ENCODE data around the gene NAA15. TPM values are rescaled to one million over a fixed set of nuclear protein-coding genes. Genes with fewer than 3 reads are reported as not detected.

Gene NAA15
- total and polyA plus RNA-seq, 3 donors from 2014 or later, result 16.8 to 35.4 (median 33.9) TPM

GRCh38 chr4:139279760-139280620 is 21.3 kb upstream of the NAA15 start, which contains the start of gene MGARP:
TSS of gene MGARP (minus strand) at chr4:139280225. CDS start at chr4:139280158, 67 bp downstream.
- H3K27ac ChIP-seq, result peak within 1 kb of the TSS; percentile 46 to 67
- peak; percentile 60 for DNase-seq
- H3K4me1 ChIP-seq, result peaks cover 3% of the 10 kb centered on the region
- TF ChIP-seq, protein P1, sequence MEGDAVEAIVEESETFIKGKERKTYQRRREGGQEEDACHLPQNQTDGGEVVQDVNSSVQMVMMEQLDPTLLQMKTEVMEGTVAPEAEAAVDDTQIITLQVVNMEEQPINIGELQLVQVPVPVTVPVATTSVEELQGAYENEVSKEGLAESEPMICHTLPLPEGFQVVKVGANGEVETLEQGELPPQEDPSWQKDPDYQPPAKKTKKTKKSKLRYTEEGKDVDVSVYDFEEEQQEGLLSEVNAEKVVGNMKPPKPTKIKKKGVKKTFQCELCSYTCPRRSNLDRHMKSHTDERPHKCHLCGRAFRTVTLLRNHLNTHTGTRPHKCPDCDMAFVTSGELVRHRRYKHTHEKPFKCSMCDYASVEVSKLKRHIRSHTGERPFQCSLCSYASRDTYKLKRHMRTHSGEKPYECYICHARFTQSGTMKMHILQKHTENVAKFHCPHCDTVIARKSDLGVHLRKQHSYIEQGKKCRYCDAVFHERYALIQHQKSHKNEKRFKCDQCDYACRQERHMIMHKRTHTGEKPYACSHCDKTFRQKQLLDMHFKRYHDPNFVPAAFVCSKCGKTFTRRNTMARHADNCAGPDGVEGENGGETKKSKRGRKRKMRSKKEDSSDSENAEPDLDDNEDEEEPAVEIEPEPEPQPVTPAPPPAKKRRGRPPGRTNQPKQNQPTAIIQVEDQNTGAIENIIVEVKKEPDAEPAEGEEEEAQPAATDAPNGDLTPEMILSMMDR (IDR thresholded peaks at IDR 0.05), result no peak
- no peak for TF ChIP-seq POLR2A (IDR thresholded peaks at IDR 0.05)
- peak within 1 kb of the TSS; percentile 49 to 60 for H3K4me3 ChIP-seq
- whole genome bisulfite sequencing, 2 donors, result 4 to 5% methylated on average over 27 to 40 of the region's 51 CpGs
- H3K27me3 ChIP-seq, result no peaks in the 10 kb centered on the region
- H3K36me3 ChIP-seq (ENCODE audit: low read depth, missing control alignments), result no peaks in the 10 kb centered on the region
- H3K9me3 ChIP-seq, result no peaks in the 10 kb centered on the region
- intact Hi-C loops (cut with DNase I; ENCODE audit: low total_unique reads), result no loop called here

GRCh38 chr4:139282065-139282720 is 19.1 kb upstream of the NAA15 start:
- DNase-seq, result no peak
- no peaks in the 10 kb centered on the region for H3K36me3 ChIP-seq (ENCODE audit: low read depth, missing control alignments)
- H3K27ac ChIP-seq, result no peak overlapping the region
- no peaks in the 10 kb centered on the region for H3K27me3 ChIP-seq
- intact Hi-C loops (cut with DNase I; ENCODE audit: low total_unique reads), result no loop called here
- no peak overlapping the region for H3K4me3 ChIP-seq
- peaks cover 3% of the 10 kb centered on the region for H3K4me1 ChIP-seq
- 33 to 55% methylated on average over 7 of the region's 7 CpGs for WGBS, 2 donors
- no peaks in the 10 kb centered on the region for H3K9me3 ChIP-seq
- TF ChIP-seq, protein P1 (IDR thresholded peaks at IDR 0.05), result no peak
- TF ChIP-seq POLR2A (IDR thresholded peaks at IDR 0.05), result no peak

- peaks cover 3% of the 10 kb centered on the region for H3K4me1 ChIP-seq
- no peak overlapping the region for H3K27ac ChIP-seq
- H3K27me3 ChIP-seq, result no peaks in the 10 kb centered on the region
- no peak for DNase-seq
- intact Hi-C loops (cut with DNase I; ENCODE audit: low total_unique reads), result no loop called here
- no peaks in the 10 kb centered on the region for H3K9me3 ChIP-seq
- H3K36me3 ChIP-seq (ENCODE audit: low read depth, missing control alignments), result no peaks in the 10 kb centered on the region
- no peak overlapping the region for H3K4me3 ChIP-seq
- TF ChIP-seq, protein P1 (IDR thresholded peaks at IDR 0.05), result no peak
- TF ChIP-seq POLR2A (IDR thresholded peaks at IDR 0.05), result no peak
These were observed 18.6 kb upstream of the NAA15 start for GRCh38 chr4:139282721-139283075.

GRCh38 chr4:139286186-139286698 is 15.1 kb upstream of the NAA15 start:
- no peak overlapping the region for H3K4me3 ChIP-seq
- intact Hi-C loops (cut with DNase I; ENCODE audit: low total_unique reads), result no loop called here
- H3K9me3 ChIP-seq, result no peaks in the 10 kb centered on the region
- no peak overlapping the region for H3K27ac ChIP-seq
- TF ChIP-seq, protein P1 (IDR thresholded peaks at IDR 0.05), result no peak
- no peak for TF ChIP-seq POLR2A (IDR thresholded peaks at IDR 0.05)
- H3K36me3 ChIP-seq (ENCODE audit: low read depth, missing control alignments), result no peaks in the 10 kb centered on the region
- no peaks in the 10 kb centered on the region for H3K4me1 ChIP-seq
- no peak for DNase-seq
- H3K27me3 ChIP-seq, result no peaks in the 10 kb centered on the region
- 95 to 96% methylated on average over 7 of the region's 7 CpGs for WGBS, 2 donors
